D721Med (cell line): Measurements from ENCODE around the gene KLHL17.

Experiments
- DNase-seq: peaks from one replicate; pipeline ENCODE4 v3.0.0; 2011; ENCODE audit warnings: low spot score; ENCODE audit not compliant: insufficient read length
- FAIRE-seq: peaks from 2 replicates; lab custom pipeline; 2011; peaks lifted over from hg19 to GRCh38; lab: Jason Lieb, UNC
- TF ChIP-seq, protein P1 (sequence below): IDR thresholded peaks from 2 replicates; pipeline ENCODE4 v1.5.1; 2012; ENCODE audit warnings: mild to moderate bottlenecking, control low read depth; ENCODE audit not compliant: insufficient read depth; ENCODE audit errors: missing control alignments

KLHL17 gene

DNA sequence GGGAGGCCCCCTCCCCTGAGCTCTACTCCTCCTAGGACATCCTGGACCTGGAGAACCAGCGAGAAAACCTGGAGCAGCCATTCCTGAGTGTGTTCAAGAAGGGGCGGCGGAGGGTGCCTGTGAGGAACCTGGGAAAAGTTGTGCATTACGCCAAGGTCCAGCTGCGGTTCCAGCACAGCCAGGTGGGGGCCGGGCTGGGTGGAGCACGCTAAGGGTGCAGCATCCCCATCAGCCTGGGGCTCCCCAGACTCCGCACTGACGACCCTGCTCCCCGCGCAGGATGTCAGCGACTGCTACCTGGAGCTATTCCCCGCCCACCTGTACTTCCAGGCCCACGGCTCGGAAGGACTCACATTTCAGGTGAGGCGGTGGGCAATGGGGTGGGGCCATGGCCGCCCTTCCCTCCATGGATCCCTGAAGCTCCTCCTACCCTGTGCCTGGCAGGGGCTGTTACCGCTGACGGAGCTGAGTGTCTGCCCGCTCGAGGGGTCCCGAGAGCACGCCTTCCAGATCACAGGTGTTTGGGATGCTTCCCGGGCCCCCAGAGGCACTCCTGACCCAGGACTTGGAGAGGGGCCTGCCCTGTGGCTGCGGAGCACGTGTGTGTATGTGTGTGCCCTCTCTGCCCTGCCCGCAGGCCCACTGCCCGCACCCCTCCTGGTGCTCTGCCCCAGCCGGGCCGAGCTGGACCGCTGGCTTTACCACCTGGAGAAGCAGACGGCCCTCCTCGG is 10.0 kb downstream of the KLHL17 start:
- TF ChIP-seq, protein P1, sequence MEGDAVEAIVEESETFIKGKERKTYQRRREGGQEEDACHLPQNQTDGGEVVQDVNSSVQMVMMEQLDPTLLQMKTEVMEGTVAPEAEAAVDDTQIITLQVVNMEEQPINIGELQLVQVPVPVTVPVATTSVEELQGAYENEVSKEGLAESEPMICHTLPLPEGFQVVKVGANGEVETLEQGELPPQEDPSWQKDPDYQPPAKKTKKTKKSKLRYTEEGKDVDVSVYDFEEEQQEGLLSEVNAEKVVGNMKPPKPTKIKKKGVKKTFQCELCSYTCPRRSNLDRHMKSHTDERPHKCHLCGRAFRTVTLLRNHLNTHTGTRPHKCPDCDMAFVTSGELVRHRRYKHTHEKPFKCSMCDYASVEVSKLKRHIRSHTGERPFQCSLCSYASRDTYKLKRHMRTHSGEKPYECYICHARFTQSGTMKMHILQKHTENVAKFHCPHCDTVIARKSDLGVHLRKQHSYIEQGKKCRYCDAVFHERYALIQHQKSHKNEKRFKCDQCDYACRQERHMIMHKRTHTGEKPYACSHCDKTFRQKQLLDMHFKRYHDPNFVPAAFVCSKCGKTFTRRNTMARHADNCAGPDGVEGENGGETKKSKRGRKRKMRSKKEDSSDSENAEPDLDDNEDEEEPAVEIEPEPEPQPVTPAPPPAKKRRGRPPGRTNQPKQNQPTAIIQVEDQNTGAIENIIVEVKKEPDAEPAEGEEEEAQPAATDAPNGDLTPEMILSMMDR, result no peak
- DNase-seq (no peak), FAIRE-seq (no peak)

DNA sequence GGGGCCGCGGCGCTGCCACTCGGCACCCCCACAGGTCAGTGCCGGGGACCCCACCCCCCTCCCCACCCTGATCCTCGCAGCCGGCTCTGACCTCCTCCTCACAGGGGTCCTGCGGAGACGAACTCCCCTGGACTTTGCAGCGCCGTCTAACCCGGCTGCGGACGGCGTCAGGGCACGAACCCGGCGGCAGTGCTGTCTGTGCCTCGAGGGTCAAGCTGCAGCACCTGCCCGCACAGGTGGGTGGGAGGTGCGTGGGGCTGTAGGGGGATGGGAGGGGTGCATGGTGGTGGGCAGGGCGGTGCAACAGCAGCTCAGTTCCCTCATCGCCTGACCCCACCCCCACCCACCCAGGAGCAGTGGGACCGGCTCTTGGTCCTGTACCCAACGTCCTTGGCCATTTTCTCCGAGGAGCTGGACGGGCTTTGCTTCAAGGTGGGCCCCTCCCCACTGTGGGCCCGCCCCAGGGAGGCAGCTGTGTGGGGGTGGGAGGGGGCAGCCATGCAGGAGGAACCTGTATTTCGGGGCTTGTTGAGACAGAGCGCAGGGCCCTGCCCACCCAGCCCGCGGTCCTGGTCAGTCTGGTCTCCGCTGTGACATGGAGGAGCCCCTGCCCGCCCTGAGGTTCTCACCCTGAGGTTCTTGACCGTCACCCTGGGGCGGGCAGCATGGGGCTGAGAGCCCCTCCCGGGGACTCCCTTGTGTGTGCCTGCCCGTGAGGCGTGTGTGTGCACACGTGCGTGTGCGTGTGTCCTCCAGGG is 10.8 kb downstream of the KLHL17 start:
- DNase-seq (no peak), FAIRE-seq (no peak)
- TF ChIP-seq, protein P1, result no peak

DNA sequence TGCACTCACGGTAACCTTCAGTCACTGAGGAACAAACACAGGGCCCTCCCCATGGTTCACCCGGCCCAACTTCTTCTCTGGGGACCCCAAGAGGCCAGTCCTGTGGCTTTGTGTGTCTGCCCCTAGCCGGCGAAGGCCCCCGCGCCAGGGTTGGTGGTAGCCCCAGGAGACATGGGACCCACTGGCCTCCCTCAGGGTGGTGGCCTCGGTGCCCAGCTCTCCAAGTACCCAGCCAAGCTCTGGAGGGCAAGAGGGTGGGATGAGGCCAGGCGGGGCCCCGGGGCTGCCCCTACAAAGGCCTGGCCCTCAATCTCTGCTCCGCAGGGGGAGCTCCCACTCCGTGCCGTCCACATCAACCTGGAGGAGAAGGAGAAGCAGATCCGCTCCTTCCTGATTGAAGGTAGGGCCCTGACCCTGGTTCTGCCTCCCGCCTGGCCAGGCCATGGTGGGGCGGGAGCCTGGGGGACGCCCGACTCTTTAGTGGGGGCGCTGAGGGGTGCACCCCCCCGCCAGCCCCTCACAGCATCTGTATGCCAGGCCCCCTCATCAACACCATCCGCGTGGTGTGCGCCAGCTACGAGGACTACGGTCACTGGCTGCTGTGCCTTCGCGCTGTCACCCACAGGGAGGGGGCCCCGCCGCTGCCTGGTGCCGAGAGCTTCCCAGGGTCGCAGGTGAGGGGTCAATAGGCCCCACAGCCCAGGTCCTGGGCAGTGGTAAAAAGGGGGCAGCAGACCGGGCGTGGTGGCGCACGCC is 11.5 kb downstream of the KLHL17 start:
- FAIRE-seq (no peak), DNase-seq (no peak)
- TF ChIP-seq, protein P1, result no peak

DNA sequence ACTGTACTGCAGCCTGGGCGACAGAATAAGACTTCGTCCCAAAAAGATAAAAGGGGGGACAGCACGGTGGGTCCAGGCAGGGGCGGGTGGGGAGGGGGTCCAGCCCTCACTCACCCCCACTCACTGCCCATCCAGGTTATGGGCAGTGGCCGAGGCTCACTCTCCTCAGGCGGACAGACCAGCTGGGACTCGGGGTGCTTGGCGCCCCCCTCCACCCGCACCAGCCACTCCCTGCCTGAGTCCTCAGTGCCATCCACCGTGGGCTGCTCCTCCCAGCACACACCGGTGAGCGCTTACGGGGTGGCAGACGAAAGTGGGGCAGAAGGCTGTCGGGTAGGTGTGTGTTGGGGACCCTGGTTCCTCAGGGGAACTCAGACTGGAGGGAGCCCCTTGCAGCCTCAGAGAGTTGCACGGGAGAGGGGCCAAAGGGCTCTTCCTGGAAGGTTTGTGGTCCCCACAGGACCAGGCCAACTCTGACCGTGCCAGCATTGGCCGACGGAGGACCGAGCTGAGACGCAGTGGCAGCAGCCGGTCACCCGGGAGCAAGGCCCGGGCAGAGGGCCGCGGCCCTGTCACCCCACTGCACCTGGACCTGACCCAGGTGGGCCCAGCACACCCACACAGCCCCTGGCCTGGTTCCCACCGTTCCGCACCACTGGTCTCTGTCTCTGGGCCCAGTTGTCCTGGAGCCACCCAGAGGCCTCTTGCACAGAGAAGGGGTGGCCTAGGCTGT is 12.5 kb downstream of the KLHL17 start:
- TF ChIP-seq, protein P1, result no peak
- FAIRE-seq (no peak), DNase-seq (no peak)

DNA sequence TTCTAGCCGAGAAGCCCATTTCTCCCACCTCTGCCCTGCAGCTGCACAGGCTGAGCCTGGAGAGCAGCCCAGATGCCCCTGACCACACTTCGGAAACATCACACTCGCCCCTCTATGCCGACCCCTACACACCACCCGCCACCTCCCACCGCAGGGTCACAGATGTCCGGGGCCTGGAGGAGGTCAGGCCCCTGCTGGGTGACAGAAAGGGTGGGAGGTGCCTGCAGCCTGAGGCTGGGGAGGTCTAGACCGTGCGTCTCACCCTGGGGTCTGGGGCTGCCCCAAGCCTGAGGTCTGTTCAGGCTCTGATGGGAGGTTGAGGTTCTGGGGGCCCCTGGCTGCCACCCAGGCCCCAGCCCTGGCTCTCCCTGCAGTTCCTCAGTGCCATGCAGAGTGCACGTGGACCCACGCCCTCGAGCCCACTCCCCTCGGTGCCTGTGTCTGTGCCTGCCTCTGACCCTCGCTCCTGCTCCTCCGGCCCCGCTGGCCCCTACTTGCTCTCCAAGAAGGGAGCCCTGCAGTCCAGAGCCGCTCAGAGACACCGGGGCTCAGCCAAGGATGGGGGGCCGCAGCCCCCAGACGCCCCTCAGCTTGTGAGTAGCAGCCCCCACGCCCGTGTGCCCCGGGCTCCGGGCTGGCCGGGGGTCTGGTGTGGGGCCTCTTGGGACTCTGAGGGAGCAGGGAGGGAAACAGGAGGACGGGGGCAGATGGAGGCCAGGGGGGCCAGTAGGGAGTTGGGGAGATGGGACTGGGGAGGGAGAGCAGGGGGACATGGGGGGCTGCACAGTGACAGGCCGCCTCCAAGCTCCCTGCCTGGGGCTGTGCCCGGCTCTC is 13.3 kb downstream of the KLHL17 start:
- DNase-seq (no peak), FAIRE-seq (no peak)
- TF ChIP-seq, protein P1, result no peak

DNA sequence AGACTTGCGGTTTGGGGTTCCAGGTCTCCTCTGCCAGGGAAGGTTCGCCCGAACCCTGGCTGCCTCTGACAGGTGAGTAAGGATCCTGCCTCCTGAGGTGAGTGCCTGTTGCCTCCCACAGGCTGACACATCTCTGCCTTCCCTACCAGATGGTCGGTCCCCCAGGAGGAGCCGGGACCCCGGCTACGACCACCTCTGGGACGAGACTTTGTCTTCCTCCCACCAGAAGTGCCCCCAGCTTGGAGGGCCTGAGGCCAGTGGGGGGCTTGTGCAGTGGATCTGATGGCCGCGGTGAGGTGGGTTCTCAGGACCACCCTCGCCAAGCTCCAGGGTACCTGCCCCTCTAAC is 13.9 kb downstream of the KLHL17 start:
- TF ChIP-seq, protein P1, result no peak
- DNase-seq, result no peak
- FAIRE-seq, result no peak
